Testis (tissue), 2 donors: ENCODE results near the gene MEGF8.

Experiments used
- POLR2A ChIP-seq: fragments of 450-650 bp; IDR thresholded peaks from one replicate; pipeline ENCODE4 v1.6.1; 2017; ENCODE audit warnings: antibody characterized with exemption, mild to moderate bottlenecking, moderate library complexity
- TF ChIP-seq, protein P1 (sequence below), 3 experiments: fragments of 450-650 bp in 2 of 3; fragments of 200-600 bp in 1 of 3; sonication (generic) in 1 of 3; IDR thresholded peaks; one replicate each; pipeline ENCODE4 v1.5.1; 2016 to 2019; ENCODE audit warnings: antibody characterized with exemption in 3 of 3, mild to moderate bottlenecking in 2 of 3, moderate library complexity in 1 of 3

DNA sequence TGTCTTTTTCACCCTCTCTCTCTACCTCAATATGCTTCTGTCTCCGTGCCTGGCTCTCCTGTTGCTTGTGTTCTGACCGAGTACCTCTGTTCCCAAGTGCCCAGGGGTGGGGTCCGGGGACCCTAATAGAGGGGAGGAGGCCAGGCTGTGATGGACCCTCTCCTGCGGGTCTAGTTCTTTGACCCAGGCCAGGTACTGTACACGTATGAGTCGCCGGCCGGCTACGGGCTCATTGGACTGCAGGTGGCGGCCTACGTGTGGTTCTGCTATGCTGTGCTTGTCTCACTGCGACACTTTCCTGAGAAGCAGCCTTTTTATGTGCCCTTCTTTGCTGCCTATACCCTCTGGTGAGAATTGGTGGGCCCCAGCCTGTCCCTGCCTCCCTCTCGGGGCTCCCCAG lies 7.9 kb upstream of the MEGF8 start:
- TF ChIP-seq, protein P1, sequence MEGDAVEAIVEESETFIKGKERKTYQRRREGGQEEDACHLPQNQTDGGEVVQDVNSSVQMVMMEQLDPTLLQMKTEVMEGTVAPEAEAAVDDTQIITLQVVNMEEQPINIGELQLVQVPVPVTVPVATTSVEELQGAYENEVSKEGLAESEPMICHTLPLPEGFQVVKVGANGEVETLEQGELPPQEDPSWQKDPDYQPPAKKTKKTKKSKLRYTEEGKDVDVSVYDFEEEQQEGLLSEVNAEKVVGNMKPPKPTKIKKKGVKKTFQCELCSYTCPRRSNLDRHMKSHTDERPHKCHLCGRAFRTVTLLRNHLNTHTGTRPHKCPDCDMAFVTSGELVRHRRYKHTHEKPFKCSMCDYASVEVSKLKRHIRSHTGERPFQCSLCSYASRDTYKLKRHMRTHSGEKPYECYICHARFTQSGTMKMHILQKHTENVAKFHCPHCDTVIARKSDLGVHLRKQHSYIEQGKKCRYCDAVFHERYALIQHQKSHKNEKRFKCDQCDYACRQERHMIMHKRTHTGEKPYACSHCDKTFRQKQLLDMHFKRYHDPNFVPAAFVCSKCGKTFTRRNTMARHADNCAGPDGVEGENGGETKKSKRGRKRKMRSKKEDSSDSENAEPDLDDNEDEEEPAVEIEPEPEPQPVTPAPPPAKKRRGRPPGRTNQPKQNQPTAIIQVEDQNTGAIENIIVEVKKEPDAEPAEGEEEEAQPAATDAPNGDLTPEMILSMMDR (IDR thresholded peaks at IDR 0.05) = no peak
- no peak for TF ChIP-seq POLR2A
